AG04449 (cell line): Measurements from ENCODE around the gene THOC5.
"Not testable (repeated sequence)": the region's sequence is repeated elsewhere in the genome, so short reads cannot be mapped to it uniquely, and the experiment has no call there.

Source experiments
- CTCF ChIA-PET: fragments of 350-600 bp; formaldehyde crosslinking; extraction: SDS; loops from one replicate; lab custom pipeline; 2021; ENCODE audit warnings: antibody characterized with exemption; lab: Yijun Ruan, JAX
- POLR2A ChIA-PET: fragments of 400-600, 350-600 bp; formaldehyde crosslinking; extraction: SDS; loops from one replicate; lab custom pipeline; 2020; ENCODE audit warnings: antibody characterized with exemption, inconsistent platforms; lab: Yijun Ruan, JAX
- DNase-seq: peaks from one replicate; pipeline ENCODE4 v3.0.0-alpha.2; 2010; ENCODE audit warnings: low read depth, low spot score
- H3K4me3 ChIP-seq: 2 replicates; pipeline ENCODE4 v1.5.1; 2011; ENCODE audit warnings: low read depth, mild to moderate bottlenecking, control low read depth, low read length
- CTCF ChIP-seq: IDR thresholded peaks from one replicate; pipeline ENCODE4 v1.5.1; 2011; ENCODE audit warnings: mild to moderate bottlenecking, moderate library complexity, low read length, control low read depth, inconsistent platforms; ENCODE audit not compliant: insufficient read depth; ENCODE audit errors: missing control alignments

The THOC5 gene

GRCh38 chr22:29587938-29588699 lies 34.6 kb upstream of the THOC5 start:
- POLR2A ChIA-PET: interaction anchor here (0.7 kb wide), 1 partner anchor 87 kb away, joined by 3 read pairs; no protein-coding TSS in a partner anchor
- CTCF ChIA-PET: interaction anchor here (1.0 to 5.7 kb wide), 10 partner anchors 8 to 500 kb away, joined by 3 to 50 read pairs (median 8); partner anchors contain the start of gene NF2
- peak; percentile 63 for DNase-seq
- no peak for TF ChIP-seq CTCF
- no peak overlapping the region for H3K4me3 ChIP-seq

DNA sequence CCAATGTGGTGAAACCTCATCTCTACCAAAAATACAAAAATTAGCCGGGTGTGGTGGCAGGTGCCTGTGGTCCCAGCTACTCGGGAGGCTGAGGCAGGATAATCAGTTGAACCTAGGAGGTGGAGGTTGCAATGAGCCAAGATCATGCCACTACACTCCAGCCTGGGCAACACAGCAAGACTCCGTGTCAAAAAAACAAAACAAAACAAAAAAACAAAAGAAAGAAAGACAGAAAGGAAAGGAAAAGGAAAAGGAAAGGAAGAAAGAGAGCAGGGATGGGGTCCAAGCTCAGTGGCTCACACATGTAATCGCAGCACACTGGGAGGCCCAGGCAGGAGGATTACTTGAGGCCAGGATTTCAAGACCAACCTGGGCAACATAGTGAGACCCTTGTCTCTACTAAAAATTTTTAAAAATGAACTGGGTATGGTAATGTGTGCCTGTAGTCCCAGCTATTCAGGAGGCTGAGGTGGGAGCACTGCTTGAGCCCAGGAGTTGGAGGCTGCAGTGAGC lies 32.7 kb upstream of the THOC5 start:
- ChIA-PET CTCF (interaction anchor here (5.3 kb wide), 1 partner anchor 502 kb away, joined by 25 read pairs; no protein-coding TSS in a partner anchor), POLR2A (interaction anchor here (0.7 kb wide), 1 partner anchor 20 kb away, joined by 3 read pairs; no protein-coding TSS in a partner anchor)
- not testable (repeated sequence) for DNase-seq, H3K4me3 ChIP-seq

GRCh38 chr22:29584975-29585374 lies 31.4 kb upstream of the THOC5 start:
- CTCF ChIA-PET: no interaction called here
- POLR2A ChIA-PET: no interaction called here

GRCh38 chr22:29581799-29582198 lies 28.2 kb upstream of the THOC5 start:
- ChIA-PET CTCF (no interaction called here), POLR2A (no interaction called here)
- no peak for DNase-seq
- no peak for TF ChIP-seq CTCF
- no peak overlapping the region; the same call in 1 of the 2 replicates for H3K4me3 ChIP-seq

More at GRCh38 chr22:29584975-29585374, 31.4 kb upstream of the THOC5 start:
- DNase-seq: no peak
- TF ChIP-seq CTCF: no peak
- no peak overlapping the region for H3K4me3 ChIP-seq

DNA sequence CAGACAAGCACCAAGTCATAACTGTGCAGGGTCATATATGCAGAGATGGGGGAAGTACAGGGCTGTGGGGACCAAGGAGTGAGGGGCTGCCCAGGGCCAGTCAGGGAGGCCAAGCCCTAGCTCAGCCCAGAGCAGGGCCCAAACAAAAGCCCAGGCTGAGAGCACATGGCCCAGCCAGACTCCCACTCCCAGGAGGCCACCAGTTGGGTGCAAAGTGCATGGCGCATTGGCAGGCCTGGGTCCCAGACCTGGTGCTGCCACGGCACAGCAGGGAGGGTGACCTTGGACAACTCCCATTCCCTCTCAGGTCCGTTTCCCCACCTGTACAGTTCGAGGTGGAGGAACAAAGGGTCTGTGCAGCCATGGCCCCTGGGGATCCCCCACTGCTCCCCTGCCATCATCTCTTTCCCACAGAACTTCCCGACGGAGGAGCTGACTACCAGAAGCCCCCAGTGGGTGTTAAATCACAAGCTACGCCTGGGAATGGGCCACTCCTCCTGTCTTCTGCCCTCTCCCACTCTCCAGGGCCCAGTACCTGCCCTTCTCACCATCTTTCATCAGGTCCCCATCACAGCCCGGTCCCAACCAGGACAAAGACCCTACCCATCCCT lies 26.7 kb upstream of the THOC5 start:
- TF ChIP-seq CTCF: no peak
- H3K4me3 ChIP-seq: peak overlapping the region; percentile 76
- CTCF ChIA-PET: interaction anchor here (0.9 to 1.6 kb wide), 5 partner anchors 11 to 46 kb away, joined by 3 to 7 read pairs (median 3); partner anchors contain the start of gene THOC5
- no peak for DNase-seq
- POLR2A ChIA-PET: no interaction called here

DNA sequence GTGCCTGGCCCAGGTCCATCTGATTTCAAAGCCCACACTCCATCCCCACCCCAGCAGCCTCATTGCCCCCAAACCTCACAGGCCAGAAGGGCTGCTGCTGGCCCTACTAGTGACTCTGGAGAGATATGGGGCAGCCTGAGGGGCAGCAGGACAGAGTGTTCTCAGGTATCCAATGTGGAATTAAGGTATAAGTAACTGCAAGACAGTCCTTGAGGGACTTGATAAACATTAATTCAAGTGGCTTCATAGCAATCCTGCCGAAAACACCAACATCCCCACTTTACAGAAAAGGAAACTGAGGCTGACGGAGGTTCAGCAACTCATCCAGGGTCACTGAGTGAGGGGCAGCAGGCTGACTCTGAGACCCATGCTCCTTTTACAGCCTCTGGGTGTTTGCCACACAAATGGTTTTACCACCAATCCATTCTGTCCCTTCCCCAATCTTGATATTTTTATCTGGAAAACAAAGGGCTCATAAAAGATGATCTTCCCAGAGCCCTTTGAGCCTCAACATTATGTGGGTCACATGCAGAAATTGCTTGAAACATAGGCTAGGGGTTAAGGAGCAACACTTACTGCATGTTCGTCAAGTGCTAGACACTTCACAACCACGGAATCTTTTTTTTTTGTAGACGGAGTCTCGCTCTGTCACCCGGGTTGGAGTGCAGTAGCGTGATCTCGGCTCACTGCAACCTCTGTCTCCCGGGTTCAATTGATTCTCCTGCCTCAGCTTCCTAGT lies 25.1 kb upstream of the THOC5 start:
- CTCF ChIA-PET: interaction anchor here (1.1 to 1.3 kb wide), 2 partner anchors 10 to 12 kb away, joined by 3 to 5 read pairs; no protein-coding TSS in a partner anchor
- TF ChIP-seq CTCF: no peak
- H3K4me3 ChIP-seq: no peak overlapping the region
- DNase-seq: no peak
- POLR2A ChIA-PET: no interaction called here
